ENCODE measurements around the gene PPP2R3B.

The PPP2R3B gene

DNA sequence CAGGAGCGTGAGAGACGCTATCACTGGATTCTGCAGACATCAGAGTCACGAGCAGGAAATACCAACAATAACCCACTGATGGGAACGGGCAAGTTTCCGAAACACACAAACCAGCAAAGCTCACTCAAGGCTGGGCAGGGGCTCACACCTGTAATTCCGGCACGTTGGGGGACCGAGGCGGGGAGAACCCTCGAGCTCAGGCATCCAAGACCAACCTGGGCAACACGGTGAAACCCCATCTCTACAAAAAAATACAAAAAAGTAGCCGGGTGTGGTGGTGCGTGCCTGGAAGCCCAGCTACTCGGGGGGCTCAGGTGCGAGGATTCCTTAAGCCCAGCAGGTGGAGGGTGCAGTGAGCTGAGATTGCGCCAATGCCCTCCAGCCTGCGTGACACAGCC is 51.0 kb downstream of the PPP2R3B start:
- H3K4me3 ChIP-seq (ENCODE audit: low read depth, low read length): no peak overlapping the region
- TF ChIP-seq MYC (IDR thresholded peaks at IDR 0.05; ENCODE audit: low read depth, low read length): no peak
- TF ChIP-seq, protein P1, sequence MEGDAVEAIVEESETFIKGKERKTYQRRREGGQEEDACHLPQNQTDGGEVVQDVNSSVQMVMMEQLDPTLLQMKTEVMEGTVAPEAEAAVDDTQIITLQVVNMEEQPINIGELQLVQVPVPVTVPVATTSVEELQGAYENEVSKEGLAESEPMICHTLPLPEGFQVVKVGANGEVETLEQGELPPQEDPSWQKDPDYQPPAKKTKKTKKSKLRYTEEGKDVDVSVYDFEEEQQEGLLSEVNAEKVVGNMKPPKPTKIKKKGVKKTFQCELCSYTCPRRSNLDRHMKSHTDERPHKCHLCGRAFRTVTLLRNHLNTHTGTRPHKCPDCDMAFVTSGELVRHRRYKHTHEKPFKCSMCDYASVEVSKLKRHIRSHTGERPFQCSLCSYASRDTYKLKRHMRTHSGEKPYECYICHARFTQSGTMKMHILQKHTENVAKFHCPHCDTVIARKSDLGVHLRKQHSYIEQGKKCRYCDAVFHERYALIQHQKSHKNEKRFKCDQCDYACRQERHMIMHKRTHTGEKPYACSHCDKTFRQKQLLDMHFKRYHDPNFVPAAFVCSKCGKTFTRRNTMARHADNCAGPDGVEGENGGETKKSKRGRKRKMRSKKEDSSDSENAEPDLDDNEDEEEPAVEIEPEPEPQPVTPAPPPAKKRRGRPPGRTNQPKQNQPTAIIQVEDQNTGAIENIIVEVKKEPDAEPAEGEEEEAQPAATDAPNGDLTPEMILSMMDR (IDR thresholded peaks at IDR 0.05; ENCODE audit: low read depth, low read length): no peak
- TF ChIP-seq POLR2A (IDR thresholded peaks at IDR 0.05; ENCODE audit: extremely low read depth, insufficient read length): no peak
- TF ChIP-seq, protein P2, sequence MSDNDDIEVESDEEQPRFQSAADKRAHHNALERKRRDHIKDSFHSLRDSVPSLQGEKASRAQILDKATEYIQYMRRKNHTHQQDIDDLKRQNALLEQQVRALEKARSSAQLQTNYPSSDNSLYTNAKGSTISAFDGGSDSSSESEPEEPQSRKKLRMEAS (IDR thresholded peaks at IDR 0.05; ENCODE audit: low read depth, low read length): no peak
- DNase-seq (ENCODE audit: low read depth): no peak

DNA sequence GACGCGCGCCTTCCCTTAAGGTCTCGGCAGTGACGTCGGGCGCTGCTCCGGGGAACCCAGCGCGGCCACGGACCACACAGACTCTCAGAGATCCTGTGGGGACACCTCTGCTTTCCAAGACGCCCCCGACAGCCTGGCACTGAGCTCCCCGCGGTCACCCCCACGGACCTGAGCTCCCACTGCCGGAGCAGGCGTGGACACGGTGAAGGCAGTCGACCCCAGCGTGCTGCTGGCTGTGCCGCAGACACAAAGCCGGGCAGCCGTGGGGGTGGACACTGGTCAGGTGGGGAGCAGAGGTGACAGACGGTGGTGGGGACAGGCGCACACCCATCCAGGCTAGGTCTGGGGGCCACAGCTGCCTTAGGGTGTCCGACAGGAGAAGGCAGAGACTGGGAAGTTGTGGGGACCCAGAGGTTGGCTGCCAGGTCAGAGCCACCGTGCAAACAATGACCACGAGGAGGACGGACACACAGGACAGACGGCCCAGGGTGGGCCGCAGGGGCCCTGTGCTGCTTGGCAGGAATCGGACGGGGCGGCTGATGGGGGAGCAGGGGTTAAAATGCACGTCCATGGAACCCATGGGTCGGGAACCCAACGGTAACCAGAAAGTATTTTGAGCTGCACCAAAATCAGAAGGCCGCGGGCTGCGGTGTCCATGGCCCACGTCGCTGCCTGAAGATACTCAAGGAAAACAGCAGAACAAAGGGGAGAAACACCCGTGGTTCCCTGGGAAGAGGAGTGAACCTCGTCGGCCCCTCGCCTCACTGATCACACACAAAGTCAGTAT is 51.5 kb downstream of the PPP2R3B start:
- no peak for DNase-seq (ENCODE audit: low read depth)
- TF ChIP-seq, protein P1 (IDR thresholded peaks at IDR 0.05; ENCODE audit: low read depth, low read length): no peak
- TF ChIP-seq, protein P2 (IDR thresholded peaks at IDR 0.05; ENCODE audit: low read depth, low read length): no peak
- no peak for TF ChIP-seq MYC (IDR thresholded peaks at IDR 0.05; ENCODE audit: low read depth, low read length)
- TF ChIP-seq POLR2A (IDR thresholded peaks at IDR 0.05; ENCODE audit: extremely low read depth, insufficient read length): no peak
- H3K4me3 ChIP-seq (ENCODE audit: low read depth, low read length): no peak overlapping the region

DNA sequence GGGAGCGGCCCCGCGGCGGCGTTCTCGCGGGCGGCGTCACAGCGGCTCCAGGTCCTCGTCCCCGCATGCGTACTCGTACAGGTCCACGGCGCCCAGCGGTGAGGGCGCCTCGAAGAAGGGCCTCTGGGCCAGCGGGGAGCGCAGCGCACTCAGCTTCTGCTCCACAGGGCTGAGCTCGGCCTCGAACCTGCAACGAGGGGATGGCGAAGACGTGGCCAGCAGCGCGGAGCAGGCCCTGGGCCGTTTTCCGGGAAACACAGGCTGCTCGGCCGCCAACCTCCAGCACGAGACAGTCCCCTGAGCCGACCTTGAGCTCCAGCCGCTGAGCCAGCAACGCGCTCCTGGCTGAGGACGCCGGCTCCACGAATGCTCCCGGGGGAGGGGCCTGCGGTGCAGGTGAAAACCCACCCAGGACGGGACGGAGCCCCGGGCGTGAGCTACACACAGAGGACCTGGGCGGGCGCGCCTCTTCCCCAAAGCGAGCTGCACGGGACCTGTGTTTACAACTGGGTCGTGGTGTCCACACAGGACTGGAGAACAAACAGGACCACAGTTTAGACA is 52.3 kb downstream of the PPP2R3B start:
- DNase-seq (ENCODE audit: low read depth): no peak
- H3K4me3 ChIP-seq (ENCODE audit: low read depth, low read length): no peak overlapping the region
- TF ChIP-seq, protein P2 (IDR thresholded peaks at IDR 0.05; ENCODE audit: low read depth, low read length): no peak
- TF ChIP-seq MYC (IDR thresholded peaks at IDR 0.05; ENCODE audit: low read depth, low read length) (no peak), POLR2A (IDR thresholded peaks at IDR 0.05; ENCODE audit: extremely low read depth, insufficient read length) (no peak)
- TF ChIP-seq, protein P1 (IDR thresholded peaks at IDR 0.05; ENCODE audit: low read depth, low read length): no peak

DNA sequence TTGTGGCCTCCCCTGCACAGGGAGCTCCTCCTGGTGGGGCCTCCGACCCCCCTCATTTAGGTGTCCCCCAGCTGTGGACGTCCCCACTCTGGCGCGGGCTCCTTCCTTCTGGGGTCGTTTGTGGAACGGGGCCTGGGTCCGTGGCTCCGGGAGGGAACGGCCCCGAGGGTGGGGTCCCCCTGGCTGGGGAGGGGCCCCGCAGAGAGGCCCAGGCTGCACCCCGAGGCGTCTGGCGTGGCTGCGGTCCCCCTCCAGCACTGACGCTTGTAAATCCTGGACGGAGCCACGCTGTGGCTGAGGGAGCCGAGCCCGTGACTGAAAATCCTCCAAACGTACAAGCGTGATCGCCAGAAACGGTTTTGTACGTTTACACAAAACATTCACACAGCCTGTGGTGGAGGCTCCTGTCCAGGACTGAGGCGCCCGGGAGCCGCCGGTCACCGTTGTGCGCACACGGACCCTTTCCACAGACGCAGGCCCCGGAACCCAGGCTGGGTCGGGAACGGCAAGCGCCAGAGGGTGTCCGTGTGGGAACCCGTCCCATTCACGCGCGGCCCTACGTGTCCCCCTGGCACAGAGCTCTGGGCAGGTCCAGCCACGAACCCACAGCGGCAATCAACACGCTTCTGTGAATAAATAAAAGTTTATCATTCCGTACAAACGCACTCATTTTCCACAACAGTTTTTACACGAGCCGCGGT is 52.9 kb downstream of the PPP2R3B start:
- DNase-seq (ENCODE audit: low read depth): no peak
- TF ChIP-seq POLR2A (IDR thresholded peaks at IDR 0.05; ENCODE audit: extremely low read depth, insufficient read length) (no peak), MYC (IDR thresholded peaks at IDR 0.05; ENCODE audit: low read depth, low read length) (no peak)
- TF ChIP-seq, protein P2 (IDR thresholded peaks at IDR 0.05; ENCODE audit: low read depth, low read length): no peak
- TF ChIP-seq, protein P1 (IDR thresholded peaks at IDR 0.05; ENCODE audit: low read depth, low read length): no peak
- no peak overlapping the region for H3K4me3 ChIP-seq (ENCODE audit: low read depth, low read length)

DNA sequence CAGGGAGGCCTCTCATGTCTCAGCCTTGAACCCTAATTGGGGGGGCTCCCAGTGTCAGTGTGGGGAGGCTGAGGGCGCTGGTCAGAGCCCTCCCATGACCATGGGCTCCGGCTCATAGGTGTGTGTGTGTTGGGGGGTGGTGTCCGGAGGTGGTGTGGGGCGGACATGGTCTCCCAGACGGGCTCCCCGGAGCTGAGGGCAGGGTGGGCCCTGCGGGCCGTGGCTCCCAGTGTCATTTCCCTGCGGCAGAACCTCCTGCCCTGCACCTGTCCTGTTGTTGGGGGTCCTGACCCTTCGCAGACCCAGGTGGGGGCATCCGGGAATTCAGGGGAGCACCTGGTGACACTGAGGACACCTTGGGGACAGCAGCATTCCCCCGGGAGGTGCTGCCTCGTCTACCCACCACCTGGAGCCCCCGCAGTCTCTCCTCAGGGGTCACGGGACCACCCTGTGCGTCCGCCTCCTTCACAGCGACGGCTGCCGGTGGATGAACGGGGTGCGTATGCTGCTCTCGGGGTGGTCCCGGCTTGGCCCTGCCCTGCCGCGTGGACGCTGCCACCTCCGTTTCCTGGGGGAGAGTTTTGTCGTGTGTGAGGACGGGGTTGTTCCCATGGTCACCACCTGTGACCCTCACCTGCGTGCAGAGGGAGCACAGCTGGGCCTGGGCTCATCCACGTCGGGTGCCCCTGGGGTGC is 53.6 kb downstream of the PPP2R3B start:
- TF ChIP-seq, protein P2 (IDR thresholded peaks at IDR 0.05; ENCODE audit: low read depth, low read length): no peak
- TF ChIP-seq, protein P1 (IDR thresholded peaks at IDR 0.05; ENCODE audit: low read depth, low read length): no peak
- TF ChIP-seq MYC (IDR thresholded peaks at IDR 0.05; ENCODE audit: low read depth, low read length): no peak
- TF ChIP-seq POLR2A (IDR thresholded peaks at IDR 0.05; ENCODE audit: extremely low read depth, insufficient read length): no peak
- H3K4me3 ChIP-seq (ENCODE audit: low read depth, low read length): no peak overlapping the region
- no peak for DNase-seq (ENCODE audit: low read depth)

Measured in NB4 (cell line).